Activated T-cell treated with anti-CD3 and anti-CD28 coated beads, Interleukin-2, amount 50 U/mL, for 24 hours (primary cell): Measurements from ENCODE around the gene PLSCR3.

Experiments
- DNase-seq: peaks from one replicate; pipeline ENCODE4 v3.0.0-alpha.2; 2020
- H3K27ac Mint-ChIP-seq: 2 replicates; pipeline ENCODE4 v1.8.0; 2020; ENCODE audit warnings: mild to moderate bottlenecking, mixed read lengths
- H3K27me3 Mint-ChIP-seq: 2 replicates; pipeline ENCODE4 v1.8.0; 2020; ENCODE audit warnings: mixed read lengths
- H3K36me3 Mint-ChIP-seq: 2 replicates; pipeline ENCODE4 v1.8.0; 2020; ENCODE audit warnings: low read depth, mixed read lengths
- H3K4me1 Mint-ChIP-seq: 2 replicates; pipeline ENCODE4 v1.8.0; 2020; ENCODE audit warnings: low read depth, mixed read lengths
- H3K4me3 Mint-ChIP-seq: 2 replicates; pipeline ENCODE4 v1.8.0; 2020; ENCODE audit warnings: mild to moderate bottlenecking, moderate library complexity, mixed read lengths
- H3K9me3 Mint-ChIP-seq: 2 replicates; pipeline ENCODE4 v1.8.0; 2020; ENCODE audit warnings: mixed read lengths

PLSCR3 gene

GRCh38 chr17:7418472-7419152, 24.3 kb upstream of the PLSCR3 start:
- Mint-ChIP-seq H3K4me3 (no peak overlapping the region), H3K27ac (no peak overlapping the region), H3K27me3 (no peaks in the 10 kb centered on the region), H3K4me1 (no peaks in the 10 kb centered on the region), H3K36me3 (no peaks in the 10 kb centered on the region), H3K9me3 (no peaks in the 10 kb centered on the region)
- no peak for DNase-seq

DNA sequence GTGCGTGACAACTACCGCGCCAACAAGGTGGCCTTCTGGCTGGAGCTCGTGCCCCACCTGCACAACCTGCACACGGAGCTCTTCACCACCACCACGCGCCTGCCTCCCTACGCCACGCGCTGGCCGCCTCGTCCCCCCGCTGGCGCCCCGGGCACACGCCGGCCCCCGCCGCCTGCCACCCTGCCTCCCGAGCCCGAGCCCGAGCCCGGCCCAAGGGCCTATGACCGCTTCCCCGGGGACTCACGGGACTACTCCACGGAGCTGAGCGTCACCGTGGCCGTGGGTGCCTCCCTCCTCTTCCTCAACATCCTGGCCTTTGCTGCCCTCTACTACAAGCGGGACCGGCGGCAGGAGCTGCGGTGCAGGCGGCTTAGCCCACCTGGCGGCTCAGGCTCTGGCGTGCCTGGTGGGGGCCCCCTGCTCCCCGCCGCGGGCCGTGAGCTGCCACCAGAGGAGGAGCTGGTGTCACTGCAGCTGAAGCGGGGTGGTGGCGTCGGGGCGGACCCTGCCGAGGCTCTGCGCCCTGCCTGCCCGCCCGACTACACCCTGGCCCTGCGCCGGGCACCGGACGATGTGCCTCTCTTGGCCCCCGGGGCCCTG, 22.8 kb upstream of the PLSCR3 start:
- Mint-ChIP-seq H3K36me3 (no peaks in the 10 kb centered on the region), H3K27me3 (no peaks in the 10 kb centered on the region), H3K4me3 (no peak overlapping the region), H3K9me3 (no peaks in the 10 kb centered on the region), H3K4me1 (no peaks in the 10 kb centered on the region), H3K27ac (no peak overlapping the region)
- no peak for DNase-seq

GRCh38 chr17:7416323-7416722, 22.0 kb upstream of the PLSCR3 start:
- Mint-ChIP-seq H3K4me3 (no peak overlapping the region), H3K9me3 (no peaks in the 10 kb centered on the region), H3K27ac (no peak overlapping the region), H3K27me3 (no peaks in the 10 kb centered on the region), H3K36me3 (no peaks in the 10 kb centered on the region), H3K4me1 (no peaks in the 10 kb centered on the region)
- no peak for DNase-seq

GRCh38 chr17:7415784-7416183, 21.5 kb upstream of the PLSCR3 start:
- Mint-ChIP-seq H3K4me3 (no peak overlapping the region), H3K36me3 (no peaks in the 10 kb centered on the region), H3K27me3 (no peaks in the 10 kb centered on the region), H3K4me1 (no peaks in the 10 kb centered on the region), H3K27ac (no peak overlapping the region), H3K9me3 (no peaks in the 10 kb centered on the region)
- DNase-seq = no peak

DNA sequence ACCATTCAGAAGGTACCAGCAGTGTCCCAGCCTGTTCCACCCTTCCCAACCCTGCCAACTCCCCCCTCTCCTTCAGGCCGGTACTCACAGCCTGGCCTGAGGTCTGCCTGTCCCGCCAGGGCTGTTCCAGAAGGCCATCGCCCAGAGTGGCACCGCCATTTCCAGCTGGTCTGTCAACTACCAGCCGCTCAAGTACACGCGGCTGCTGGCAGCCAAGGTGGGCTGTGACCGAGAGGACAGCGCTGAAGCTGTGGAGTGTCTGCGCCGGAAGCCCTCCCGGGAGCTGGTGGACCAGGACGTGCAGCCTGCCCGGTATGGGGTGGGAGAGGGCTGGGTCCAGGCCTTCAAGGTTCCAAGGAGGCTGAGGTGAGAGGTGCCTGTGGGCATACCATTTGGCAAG, 20.5 kb upstream of the PLSCR3 start:
- H3K27me3 Mint-ChIP-seq = no peaks in the 10 kb centered on the region
- H3K4me1 Mint-ChIP-seq = no peaks in the 10 kb centered on the region
- H3K36me3 Mint-ChIP-seq = no peaks in the 10 kb centered on the region

GRCh38 chr17:7413346-7413985, 19.1 kb upstream of the PLSCR3 start:
- Mint-ChIP-seq H3K27ac (no peak overlapping the region), H3K4me3 (no peak overlapping the region), H3K9me3 (no peaks in the 10 kb centered on the region), H3K4me1 (peaks cover 3% of the 10 kb centered on the region), H3K36me3 (no peaks in the 10 kb centered on the region), H3K27me3 (no peaks in the 10 kb centered on the region)
- no peak for DNase-seq

More for the DNA sequence above, 20.5 kb upstream of the PLSCR3 start:
- Mint-ChIP-seq H3K27ac (no peak overlapping the region), H3K4me3 (no peak overlapping the region), H3K9me3 (no peaks in the 10 kb centered on the region)
- no peak for DNase-seq

GRCh38 chr17:7411427-7411750, 17.1 kb upstream of the PLSCR3 start:
- DNase-seq = no peak
- H3K36me3 Mint-ChIP-seq = no peaks in the 10 kb centered on the region
- H3K4me1 Mint-ChIP-seq = peaks cover 3% of the 10 kb centered on the region
- no peak overlapping the region for H3K4me3 Mint-ChIP-seq
- H3K27ac Mint-ChIP-seq = no peak overlapping the region
- no peaks in the 10 kb centered on the region for H3K9me3 Mint-ChIP-seq
- no peaks in the 10 kb centered on the region for H3K27me3 Mint-ChIP-seq

DNA sequence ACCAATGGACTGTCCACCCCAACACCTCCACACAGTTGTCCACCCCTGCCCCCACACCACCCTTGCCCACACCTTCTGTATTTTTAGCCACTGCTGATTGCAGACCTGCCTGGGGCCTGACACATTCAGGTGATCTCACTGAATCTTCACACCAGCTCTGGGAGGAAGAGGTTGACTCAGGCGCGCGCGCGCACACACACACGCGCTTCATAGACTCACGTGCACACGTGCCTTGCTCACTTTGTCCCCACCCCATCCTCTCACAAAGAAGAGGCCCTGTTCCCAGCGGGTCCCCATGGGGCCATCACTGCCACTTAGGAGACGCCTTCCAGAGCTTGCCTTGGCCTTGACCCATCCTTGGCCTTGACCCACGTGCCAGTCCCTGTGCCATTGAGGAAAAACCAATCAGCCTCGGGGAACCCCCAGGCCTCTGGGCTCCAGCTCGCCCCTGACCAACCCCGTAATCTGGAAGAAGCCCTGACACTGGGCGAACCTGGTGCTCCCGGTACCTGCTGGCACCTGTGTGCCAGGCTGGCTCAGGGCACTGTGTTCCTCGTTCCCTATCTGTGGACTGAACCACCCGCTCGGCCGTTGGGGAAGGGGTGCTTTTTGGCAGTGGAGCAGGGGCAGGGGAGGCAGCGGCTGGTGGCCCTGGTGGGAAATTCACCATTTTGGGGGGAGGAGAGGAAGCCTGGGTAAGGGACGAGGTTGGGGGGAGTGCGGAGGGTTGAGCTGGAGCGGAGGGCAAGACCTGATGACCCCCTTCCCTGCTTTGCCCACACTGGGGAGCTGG, 16.5 kb upstream of the PLSCR3 start:
- H3K4me3 Mint-ChIP-seq = no peak overlapping the region
- H3K9me3 Mint-ChIP-seq = no peaks in the 10 kb centered on the region
- peaks cover 3% of the 10 kb centered on the region for H3K4me1 Mint-ChIP-seq
- H3K27me3 Mint-ChIP-seq = peaks cover 4% of the 10 kb centered on the region
- H3K27ac Mint-ChIP-seq = no peak overlapping the region
- DNase-seq = no peak
- no peaks in the 10 kb centered on the region for H3K36me3 Mint-ChIP-seq

GRCh38 chr17:7409716-7410115, 15.4 kb upstream of the PLSCR3 start:
- no peaks in the 10 kb centered on the region for H3K36me3 Mint-ChIP-seq

DNA sequence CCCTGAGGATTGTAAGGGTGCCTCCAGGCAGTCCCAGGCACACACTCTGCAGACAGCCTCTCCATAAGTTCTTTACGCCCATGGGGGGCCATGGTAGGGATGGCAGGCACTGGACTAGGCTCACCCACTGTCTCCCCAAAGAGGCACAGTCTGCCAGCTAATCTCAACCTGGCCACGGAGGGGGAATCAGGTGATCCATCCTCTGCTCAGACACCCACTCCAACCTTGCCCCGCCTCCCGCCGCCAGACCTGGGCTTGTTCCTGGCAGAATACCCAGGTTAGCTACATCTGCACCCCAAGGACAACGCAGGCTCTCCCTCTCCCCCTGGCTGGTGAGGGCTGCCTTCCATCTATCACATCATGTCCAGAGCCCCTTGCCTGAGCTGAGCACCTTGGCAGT, 14.5 kb upstream of the PLSCR3 start:
- Mint-ChIP-seq H3K4me3 (no peak overlapping the region), H3K9me3 (no peaks in the 10 kb centered on the region), H3K27ac (peak overlapping the region; percentile 36), H3K27me3 (peaks cover 8% of the 10 kb centered on the region), H3K36me3 (peaks cover under 1% of the 10 kb centered on the region), H3K4me1 (peaks cover 7% of the 10 kb centered on the region)
- no peak for DNase-seq

More at GRCh38 chr17:7409716-7410115, 15.4 kb upstream of the PLSCR3 start:
- H3K27ac Mint-ChIP-seq = no peak overlapping the region
- peaks cover 8% of the 10 kb centered on the region for H3K27me3 Mint-ChIP-seq
- no peak overlapping the region for H3K4me3 Mint-ChIP-seq
- peaks cover 7% of the 10 kb centered on the region for H3K4me1 Mint-ChIP-seq
- DNase-seq = no peak
- no peaks in the 10 kb centered on the region for H3K9me3 Mint-ChIP-seq

GRCh38 chr17:7408252-7408727, 14.0 kb upstream of the PLSCR3 start:
- peaks cover 6% of the 10 kb centered on the region for H3K36me3 Mint-ChIP-seq
- no peaks in the 10 kb centered on the region for H3K9me3 Mint-ChIP-seq
- peaks cover 7% of the 10 kb centered on the region for H3K4me1 Mint-ChIP-seq
- H3K4me3 Mint-ChIP-seq = no peak overlapping the region
- peaks cover 8% of the 10 kb centered on the region for H3K27me3 Mint-ChIP-seq
- peak; percentile 57 for DNase-seq
- no peak overlapping the region for H3K27ac Mint-ChIP-seq

GRCh38 chr17:7407485-7408251, 13.3 kb upstream of the PLSCR3 start, which contains the start of gene NLGN2:
NLGN2 (plus strand) TSS chr17:7407845; CDS start chr17:7408256, 411 bp downstream.
- Mint-ChIP-seq H3K4me1 (peaks cover 14% of the 10 kb centered on the region), H3K27ac (no peak within 1 kb of the TSS), H3K4me3 (no peak within 1 kb of the TSS), H3K9me3 (no peaks in the 10 kb centered on the region), H3K27me3 (peaks cover 8% of the 10 kb centered on the region), H3K36me3 (peaks cover 7% of the 10 kb centered on the region)
- DNase-seq = no peak

DNA sequence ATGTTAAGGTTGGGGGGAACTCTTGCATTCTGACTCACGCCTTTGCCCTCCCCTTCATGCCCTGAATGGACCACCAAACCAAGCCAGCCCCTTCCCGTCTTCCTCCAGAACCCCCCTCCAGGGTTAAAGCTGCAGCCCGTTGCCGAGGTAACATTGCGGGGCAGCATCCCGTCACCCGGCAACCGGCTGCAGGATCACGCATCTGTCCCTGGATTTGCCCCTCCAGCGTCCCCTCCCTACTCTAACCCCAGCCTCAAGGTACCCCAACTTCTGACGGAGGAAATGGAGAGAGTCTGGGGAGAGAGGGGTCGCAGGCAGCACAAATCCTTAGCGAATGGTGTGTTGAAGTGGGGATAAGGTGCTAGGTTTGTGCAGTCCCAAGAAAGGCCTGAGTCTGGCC, 12.8 kb upstream of the PLSCR3 start:
- Mint-ChIP-seq H3K36me3 (peaks cover 7% of the 10 kb centered on the region), H3K27me3 (peaks cover 8% of the 10 kb centered on the region), H3K4me1 (peaks cover 14% of the 10 kb centered on the region), H3K27ac (no peak overlapping the region), H3K4me3 (no peak overlapping the region), H3K9me3 (no peaks in the 10 kb centered on the region)
- no peak for DNase-seq

GRCh38 chr17:7406235-7406825, 12.0 kb upstream of the PLSCR3 start:
- H3K27ac Mint-ChIP-seq = no peak overlapping the region
- no peak for DNase-seq
- H3K36me3 Mint-ChIP-seq = peaks cover 11% of the 10 kb centered on the region
- H3K4me1 Mint-ChIP-seq = peaks cover 17% of the 10 kb centered on the region
- no peaks in the 10 kb centered on the region for H3K9me3 Mint-ChIP-seq
- peaks cover 8% of the 10 kb centered on the region for H3K27me3 Mint-ChIP-seq
- peak overlapping the region; percentile 25 for H3K4me3 Mint-ChIP-seq
